HG02938 (cell line): ENCODE results near the gene ZNF792.
"Not testable (repeated sequence)": the region's sequence is repeated elsewhere in the genome, so short reads cannot be mapped to it uniquely, and the experiment has no call there.

Experiments
- ATAC-seq: cut with Tn5 transposase; IDR thresholded peaks from one replicate; pipeline ENCODE4 v1.9.1; 2021; ENCODE audit warnings: mild to moderate bottlenecking, moderate library complexity; ENCODE audit not compliant: unreplicated experiment

Gene ZNF792

GRCh38 chr19:34998777-34999497, 34.9 kb upstream of the ZNF792 start:
- ATAC-seq: no peak

GRCh38 chr19:34998224-34998623, 34.2 kb upstream of the ZNF792 start:
- ATAC-seq: not testable (repeated sequence)

- ATAC-seq: no peak
These were observed 33.1 kb upstream of the ZNF792 start for GRCh38 chr19:34997071-34997617.

GRCh38 chr19:34995551-34995950, 31.5 kb upstream of the ZNF792 start:
- ATAC-seq: no peak

GRCh38 chr19:34994643-34995541, 30.9 kb upstream of the ZNF792 start:
- no peak for ATAC-seq

- ATAC-seq: no peak
These were observed 30.2 kb upstream of the ZNF792 start for GRCh38 chr19:34994286-34994642.

GRCh38 chr19:34992582-34992981, 28.6 kb upstream of the ZNF792 start:
- ATAC-seq: not testable (repeated sequence)

- ATAC-seq: no peak
These were observed 27.7 kb upstream of the ZNF792 start for GRCh38 chr19:34991542-34992333.

- no peak for ATAC-seq
These were observed 26.7 kb upstream of the ZNF792 start for GRCh38 chr19:34990578-34991192.

GRCh38 chr19:34989298-34989697, 25.3 kb upstream of the ZNF792 start:
- no peak for ATAC-seq

- no peak for ATAC-seq
These were observed 24.1 kb upstream of the ZNF792 start for GRCh38 chr19:34988119-34988518.

GRCh38 chr19:34985249-34986022, 21.4 kb upstream of the ZNF792 start:
- ATAC-seq: no peak

GRCh38 chr19:34984287-34984686, 20.3 kb upstream of the ZNF792 start:
- ATAC-seq: no peak

- ATAC-seq: no peak
These were observed 19.8 kb upstream of the ZNF792 start for GRCh38 chr19:34983786-34984185.

GRCh38 chr19:34982275-34982674, 18.2 kb upstream of the ZNF792 start:
- ATAC-seq: no peak

GRCh38 chr19:34979819-34980640, 16.0 kb upstream of the ZNF792 start:
- ATAC-seq: no peak

GRCh38 chr19:34976611-34977010, 12.6 kb upstream of the ZNF792 start:
- no peak for ATAC-seq

GRCh38 chr19:34975056-34975455, 11.0 kb upstream of the ZNF792 start:
- no peak for ATAC-seq

- no peak for ATAC-seq
These were observed 10.6 kb upstream of the ZNF792 start for GRCh38 chr19:34974646-34975045.
